HUES48 (cell line): Measurements from ENCODE around the gene CYP4A22.
"Not testable (repeated sequence)": the region's sequence is repeated elsewhere in the genome, so short reads cannot be mapped to it uniquely, and the experiment has no call there.

Experiments used
- H3K27ac ChIP-seq: one replicate; pipeline ENCODE4 v1.7.0; 2013; ENCODE audit warnings: low read depth, low read length, inconsistent platforms
- H3K27me3 ChIP-seq: 2 replicates; pipeline ENCODE4 v1.6.1; 2013; ENCODE audit warnings: mild to moderate bottlenecking, low read length; ENCODE audit not compliant: control insufficient read depth, insufficient read depth
- H3K36me3 ChIP-seq: 2 replicates; pipeline ENCODE4 v1.6.1; 2013; ENCODE audit warnings: low read length; ENCODE audit not compliant: control insufficient read depth, insufficient read depth
- H3K4me1 ChIP-seq: 2 replicates; pipeline ENCODE4 v1.6.1; 2013; ENCODE audit warnings: mild to moderate bottlenecking, low read length; ENCODE audit not compliant: control insufficient read depth, insufficient read depth
- H3K4me3 ChIP-seq: 2 replicates; pipeline ENCODE4 v1.5.1; 2013; ENCODE audit warnings: mild to moderate bottlenecking, low read depth, low read length
- H3K9ac ChIP-seq: 2 replicates; pipeline ENCODE4 v1.6.1; 2013; ENCODE audit warnings: mild to moderate bottlenecking, low read depth, low read length, moderate library complexity
- H3K9me3 ChIP-seq: 2 replicates; pipeline ENCODE4 v1.6.1; 2013; ENCODE audit warnings: low read length; ENCODE audit not compliant: control insufficient read depth, insufficient read depth

CYP4A22 gene

GRCh38 chr1:47195981-47196380, 58.7 kb downstream of the CYP4A22 start:
- peaks cover 45% of the 10 kb centered on the region for H3K27me3 ChIP-seq
- not testable (repeated sequence) for H3K9ac ChIP-seq, H3K36me3 ChIP-seq, H3K9me3 ChIP-seq, H3K27ac ChIP-seq, H3K4me3 ChIP-seq
- peaks cover 15% of the 10 kb centered on the region for H3K4me1 ChIP-seq

- no peaks in the 10 kb centered on the region for H3K9me3 ChIP-seq
- no peaks in the 10 kb centered on the region for H3K36me3 ChIP-seq
- no peak overlapping the region for H3K4me3 ChIP-seq
- peaks cover 48% of the 10 kb centered on the region for H3K27me3 ChIP-seq
- H3K9ac ChIP-seq: no peak overlapping the region
- H3K4me1 ChIP-seq: peaks cover 15% of the 10 kb centered on the region
- H3K27ac ChIP-seq: no peak overlapping the region
Observed at GRCh38 chr1:47196622-47197021, 59.4 kb downstream of the CYP4A22 start.

- no peak overlapping the region for H3K4me3 ChIP-seq
- peaks cover 6% of the 10 kb centered on the region; the same call in 1 of the 2 replicates for H3K4me1 ChIP-seq
- no peaks in the 10 kb centered on the region for H3K36me3 ChIP-seq
- no peak overlapping the region for H3K27ac ChIP-seq
- H3K9me3 ChIP-seq: no peaks in the 10 kb centered on the region
- H3K27me3 ChIP-seq: peaks cover 48% of the 10 kb centered on the region
- no peak overlapping the region for H3K9ac ChIP-seq
Observed at GRCh38 chr1:47198214-47198613, 61.0 kb downstream of the CYP4A22 start.
